OCI-LY7 (cell line): ENCODE results near the gene HAND1. TPM values are rescaled to one million over a fixed set of nuclear protein-coding genes. Genes with fewer than 3 reads are reported as not detected.

ENCODE experiments used
- BruUV-seq: library from RNA; stranded (reverse); fragments of 400-500 nt; replicated peaks from 2 replicates; lab custom pipeline; 2021; lab: Mats Ljungman, UMichigan
- CTCF ChIA-PET: fragments of 300-600 bp; sonication (Branson Sonifier 250); formaldehyde crosslinking; loops from one replicate; lab custom pipeline; 2022; ENCODE audit warnings: antibody characterized with exemption; ENCODE audit not compliant: unreplicated experiment; lab: Charles Lee
- POLR2A ChIA-PET: fragments of 300-600 bp; sonication (Branson Sonifier 250); formaldehyde crosslinking; loops from one replicate; lab custom pipeline; 2022; ENCODE audit warnings: antibody characterized with exemption; lab: Charles Lee
- DNase-seq: peaks from one replicate; pipeline ENCODE4 v3.0.0-alpha.2; 2015; ENCODE audit warnings: low spot score
- H2AFZ ChIP-seq: fragments of 200-600 bp; sonication (generic), shearing (Covaris generic); 2 replicates; pipeline ENCODE4 v1.6.1; 2014; ENCODE audit warnings: mild to moderate bottlenecking, antibody characterized with exemption, low read length, moderate library complexity
- H3K27ac ChIP-seq: fragments of 200-600 bp; sonication (generic); 2 replicates; pipeline ENCODE4 v1.5.1; 2014; ENCODE audit warnings: mixed run types, low read depth, mild to moderate bottlenecking, moderate library complexity, low read length, inconsistent platforms; ENCODE audit not compliant: poor library complexity, severe bottlenecking
- H3K36me3 ChIP-seq: fragments of 200-600 bp; sonication (generic); 2 replicates; pipeline ENCODE4 v1.6.1; 2014; ENCODE audit warnings: mild to moderate bottlenecking, antibody characterized with exemption, low read length, moderate library complexity, mixed read lengths; ENCODE audit not compliant: insufficient read depth
- H3K4me1 ChIP-seq: fragments of 200-600 bp; sonication (generic); 2 replicates; pipeline ENCODE4 v1.5.1; 2014; ENCODE audit warnings: mild to moderate bottlenecking, low read length; ENCODE audit not compliant: insufficient read depth, poor library complexity, severe bottlenecking
- H3K4me2 ChIP-seq: fragments of 200-600 bp; sonication (generic); 2 replicates; pipeline ENCODE4 v1.6.1; 2014; ENCODE audit warnings: mild to moderate bottlenecking, low read length
- H3K4me3 ChIP-seq: fragments of 200-600 bp; sonication (generic); 2 replicates; pipeline ENCODE4 v1.5.1; 2014; ENCODE audit warnings: mild to moderate bottlenecking, low read depth, low read length; ENCODE audit not compliant: poor library complexity, severe bottlenecking
- H3K79me2 ChIP-seq: fragments of 200-600 bp; sonication (generic); 2 replicates; pipeline ENCODE4 v1.6.1; 2016; ENCODE audit warnings: low read depth, mild to moderate bottlenecking, low read length, moderate library complexity, mixed read lengths; ENCODE audit not compliant: insufficient read depth
- H3K9me2 ChIP-seq: fragments of 200-600 bp; sonication (generic); 2 replicates; pipeline ENCODE4 v1.6.1; 2016; ENCODE audit warnings: mild to moderate bottlenecking, low read length, mixed read lengths; ENCODE audit not compliant: insufficient read depth
- H3K9me3 ChIP-seq: fragments of 200-600 bp; sonication (generic); 2 replicates; pipeline ENCODE4 v1.6.1; 2014; ENCODE audit warnings: mild to moderate bottlenecking, mixed run types, low read length, mixed read lengths
- H4K20me1 ChIP-seq: fragments of 200-600 bp; sonication (generic); 2 replicates; pipeline ENCODE4 v1.6.1; 2014; ENCODE audit warnings: mild to moderate bottlenecking, antibody characterized with exemption, low read length, moderate library complexity, mixed read lengths; ENCODE audit not compliant: insufficient read depth
- EZH2phosphoT487 ChIP-seq: fragments of 200-600 bp; sonication (generic); IDR thresholded peaks from 2 replicates; pipeline ENCODE4 v1.6.1; 2018; ENCODE audit warnings: low read depth, borderline replicate concordance, mild to moderate bottlenecking, mixed run types, antibody characterized with exemption, low read length, moderate library complexity, mixed read lengths
- intact Hi-C: fragments of 100-400 bp; cut with micrococcal nuclease; formaldehyde crosslinking; loops from one replicate; pipeline ENCODE4 v1.10.0; 2022; ENCODE audit not compliant: unreplicated experiment
- total RNA-seq, 2 experiments: library from RNA; depleted of rRNA in 1 of 2; stranded (reverse); fragments of >200 nt in 1 of 2; shearing (Covaris generic) in 1 of 2; gene quantifications; 2 replicates each; pipeline ENCODE4 v1.2.3, GENCODE V29; 2014 to 2022
- TF ChIP-seq, protein P1 (sequence below): fragments of 200-600 bp; sonication (generic); conservative IDR thresholded peaks from 2 replicates; pipeline ENCODE4 v1.5.1; 2014; ENCODE audit warnings: mild to moderate bottlenecking, antibody characterized with exemption, low read length, moderate library complexity, mixed read lengths

Gene HAND1
- total RNA-seq, 2 experiments from 2014 or later: not detected

GRCh38 chr5:154474396-154475334, 3.4 kb downstream of the HAND1 start:
- Histone ChIP-seq H3K4me1 (no peaks in the 10 kb centered on the region), H4K20me1 (no peaks in the 10 kb centered on the region), H3K79me2 (no peaks in the 10 kb centered on the region), H3K27ac (no peak overlapping the region), H3K36me3 (no peaks in the 10 kb centered on the region), H2AFZ (no peak overlapping the region), H3K4me3 (no peak overlapping the region), H3K4me2 (no peak overlapping the region), H3K9me3 (no peaks in the 10 kb centered on the region), H3K9me2 (no peaks in the 10 kb centered on the region)
- no TSS peak for BruUV-seq
- DNase-seq: no peak
- ChIA-PET POLR2A (interaction anchor here (0.6 kb wide), 2 partner anchors 9 to 86 kb away, joined by 3 read pairs; no protein-coding TSS in a partner anchor), CTCF (no interaction called here)
- TF ChIP-seq, protein P1, sequence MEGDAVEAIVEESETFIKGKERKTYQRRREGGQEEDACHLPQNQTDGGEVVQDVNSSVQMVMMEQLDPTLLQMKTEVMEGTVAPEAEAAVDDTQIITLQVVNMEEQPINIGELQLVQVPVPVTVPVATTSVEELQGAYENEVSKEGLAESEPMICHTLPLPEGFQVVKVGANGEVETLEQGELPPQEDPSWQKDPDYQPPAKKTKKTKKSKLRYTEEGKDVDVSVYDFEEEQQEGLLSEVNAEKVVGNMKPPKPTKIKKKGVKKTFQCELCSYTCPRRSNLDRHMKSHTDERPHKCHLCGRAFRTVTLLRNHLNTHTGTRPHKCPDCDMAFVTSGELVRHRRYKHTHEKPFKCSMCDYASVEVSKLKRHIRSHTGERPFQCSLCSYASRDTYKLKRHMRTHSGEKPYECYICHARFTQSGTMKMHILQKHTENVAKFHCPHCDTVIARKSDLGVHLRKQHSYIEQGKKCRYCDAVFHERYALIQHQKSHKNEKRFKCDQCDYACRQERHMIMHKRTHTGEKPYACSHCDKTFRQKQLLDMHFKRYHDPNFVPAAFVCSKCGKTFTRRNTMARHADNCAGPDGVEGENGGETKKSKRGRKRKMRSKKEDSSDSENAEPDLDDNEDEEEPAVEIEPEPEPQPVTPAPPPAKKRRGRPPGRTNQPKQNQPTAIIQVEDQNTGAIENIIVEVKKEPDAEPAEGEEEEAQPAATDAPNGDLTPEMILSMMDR: no peak
- TF ChIP-seq EZH2phosphoT487: no peak
- intact Hi-C loops: no loop called here

DNA sequence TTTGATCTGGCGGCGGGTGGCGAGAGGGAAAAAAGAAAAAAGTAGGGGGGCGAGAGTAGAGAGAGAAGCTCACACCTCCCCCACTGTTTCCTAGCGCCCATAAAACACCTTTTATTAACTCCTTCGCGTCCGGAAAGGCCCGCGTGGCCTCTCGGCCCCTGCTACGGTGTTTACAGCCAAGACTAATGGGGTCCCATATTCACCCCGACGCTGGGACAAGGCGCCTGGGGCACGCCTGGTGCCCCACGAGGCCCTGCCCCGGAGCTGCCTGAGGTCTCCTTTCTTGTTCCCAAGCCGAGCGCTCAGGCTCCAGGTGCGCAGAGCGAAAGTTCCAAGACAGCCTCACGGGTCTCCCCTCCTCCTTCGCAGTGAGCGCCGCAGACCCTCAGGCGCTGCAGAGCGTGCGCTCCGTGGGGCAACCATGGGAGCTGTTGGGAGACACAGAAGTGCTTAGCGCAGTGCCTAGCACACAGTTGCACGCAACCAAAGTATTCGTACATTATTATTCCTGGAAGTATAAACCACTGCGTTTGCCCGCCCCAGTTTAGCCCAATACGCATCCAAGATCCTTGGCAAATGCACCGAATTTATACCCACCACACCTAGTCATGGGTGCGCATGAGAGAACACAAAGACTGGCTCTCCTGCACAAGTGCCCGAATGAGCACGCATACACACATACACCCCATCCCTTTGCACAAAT, 4.3 kb downstream of the HAND1 start:
- no peak overlapping the region for H3K4me3 ChIP-seq
- no peaks in the 10 kb centered on the region for H3K4me1 ChIP-seq
- H3K79me2 ChIP-seq: no peaks in the 10 kb centered on the region
- TF ChIP-seq, protein P1: no peak
- TF ChIP-seq EZH2phosphoT487: no peak
- H3K36me3 ChIP-seq: no peaks in the 10 kb centered on the region
- no peaks in the 10 kb centered on the region for H3K9me2 ChIP-seq
- ChIA-PET POLR2A (interaction anchor here (0.6 kb wide), 1 partner anchor 87 kb away, joined by 3 read pairs; no protein-coding TSS in a partner anchor), CTCF (no interaction called here)
- no peak overlapping the region for H3K4me2 ChIP-seq
- H3K27ac ChIP-seq: no peak overlapping the region
- BruUV-seq: no TSS peak
- no peaks in the 10 kb centered on the region for H3K9me3 ChIP-seq
- DNase-seq: no peak
- intact Hi-C loops: no loop called here
- H2AFZ ChIP-seq: no peak overlapping the region
- H4K20me1 ChIP-seq: no peaks in the 10 kb centered on the region
